Ascending aorta (tissue), 2 donors: ENCODE results near the gene AP2B1. TPM values are rescaled to one million over a fixed set of nuclear protein-coding genes. Genes with fewer than 3 reads are reported as not detected.

Experiments used
- DNase-seq, 2 donors: peaks; one replicate each; pipeline ENCODE4 v3.0.0-alpha.2; 2019; ENCODE audit warnings: low spot score in 2 of 2
- H3K27ac ChIP-seq, 2 donors: fragments of 200-600 bp; sonication (generic); one replicate each; pipeline ENCODE4 v1.5.1; 2016 to 2017; ENCODE audit warnings: mild to moderate bottlenecking in 1 of 2
- H3K27me3 ChIP-seq: fragments of 200-600 bp; sonication (generic); one replicate; pipeline ENCODE4 v1.5.1; 2017
- H3K36me3 ChIP-seq, 2 donors: fragments of 200-600 bp; sonication (generic); one replicate each; pipeline ENCODE4 v1.5.1; 2016
- H3K4me1 ChIP-seq, 2 donors: fragments of 200-600 bp; sonication (generic); one replicate each; pipeline ENCODE4 v1.5.1; 2016 to 2017; ENCODE audit warnings: mild to moderate bottlenecking in 1 of 2
- H3K4me3 ChIP-seq, 2 donors: fragments of 200-600 bp; sonication (generic); one replicate each; pipeline ENCODE4 v1.5.1; 2016 to 2017; ENCODE audit warnings: mild to moderate bottlenecking in 1 of 2
- H3K9me3 ChIP-seq, 2 donors: fragments of 200-600 bp; sonication (generic); one replicate each; pipeline ENCODE4 v1.5.1; 2016
- CTCF ChIP-seq, 3 experiments: fragments of 200-600 bp in 2 of 3; fragments of 450-650 bp in 1 of 3; sonication (generic) in 2 of 3; IDR thresholded peaks; one replicate each; pipeline ENCODE4 v1.5.1; 2016 to 2019; ENCODE audit warnings: antibody characterized with exemption in 3 of 3, mild to moderate bottlenecking in 1 of 3, moderate library complexity in 1 of 3
- intact Hi-C: fragments of 100-400 bp; cut with DNase I; formaldehyde crosslinking; loops from one replicate; pipeline ENCODE4 v1.15.1; 2023
- total RNA-seq: library from RNA; depleted of rRNA; stranded (reverse); fragments of >200 nt; gene quantifications from one replicate; pipeline ENCODE4 v1.1.0, GENCODE V29; 2016

The AP2B1 gene
- total RNA-seq, 1 donor from 2014 or later: 59.5 TPM

- no peaks in the 10 kb centered on the region for H3K27me3 ChIP-seq
- no peak for DNase-seq
- H3K36me3 ChIP-seq: no peaks in the 10 kb centered on the region
- intact Hi-C loops: no loop called here
- H3K4me3 ChIP-seq: peak overlapping the region in 1 of 2 donors; percentile 54
- no peak for TF ChIP-seq CTCF (IDR thresholded peaks at IDR 0.05)
- H3K4me1 ChIP-seq: peaks cover 5 to 24% of the 10 kb centered on the region in 2 donors
- peak overlapping the region; percentile 75 to 91 for H3K27ac ChIP-seq
- H3K9me3 ChIP-seq: no peaks in the 10 kb centered on the region
Observed at GRCh38 chr17:35775583-35775982, 188.5 kb downstream of the AP2B1 start.

Other genes with a start within 250 kb of the AP2B1 start
- 30.3 TPM for gene SLFN11, start 213.7 kb upstream of the AP2B1 start, total RNA-seq
- 6.8 TPM for gene SLFN12, start 154.8 kb upstream of the AP2B1 start, total RNA-seq
- gene SLFN13, start 138.6 kb upstream of the AP2B1 start, total RNA-seq: 7.1 TPM
- gene SLFN12L, start 49.6 kb upstream of the AP2B1 start, total RNA-seq: not detected
- gene SLFN14, start 26.5 kb upstream of the AP2B1 start, total RNA-seq: not detected
- 5.6 TPM for gene PEX12, start 8.8 kb upstream of the AP2B1 start, total RNA-seq
- gene RASL10B, start 144.3 kb downstream of the AP2B1 start, total RNA-seq: 9.9 TPM
- gene GAS2L2, start 165.9 kb downstream of the AP2B1 start, total RNA-seq: not detected
- not detected for gene C17orf50, start 173.6 kb downstream of the AP2B1 start, total RNA-seq
- gene MMP28, start 208.3 kb downstream of the AP2B1 start, total RNA-seq: 44.6 TPM
- gene TAF15, start 222.2 kb downstream of the AP2B1 start, total RNA-seq: 49.6 TPM